Heart left ventricle (tissue), 16 donors: ENCODE data around the gene GTPBP10. TPM values are rescaled to one million over a fixed set of nuclear protein-coding genes. Genes with fewer than 3 reads are reported as not detected.

ENCODE experiments used
- ATAC-seq, 4 donors: fragments of 200-7000 bp; cut with Tn5 transposase; one replicate each; pipeline ENCODE4 v1.9.1; 2020 to 2022; ENCODE audit warnings: moderate library complexity in 4 of 4, mild to moderate bottlenecking in 3 of 4, moderate number of reproducible peaks in 1 of 4
- DNase-seq, 5 donors: peaks; one replicate each; pipeline ENCODE4 v3.0.0-alpha.2; 2020
- H3K27ac ChIP-seq, 12 donors: fragments of 200-600 bp; sonication (generic) in 4 of 12; one replicate each; pipeline versions ENCODE4 v1.5.0 to v1.8.0; 2016 to 2022; ENCODE audit warnings: mild to moderate bottlenecking in 2 of 12
- H3K27me3 ChIP-seq, 9 donors: fragments of 200-600 bp; sonication (generic) in 2 of 9; one replicate each; pipeline versions ENCODE4 v1.5.1 to v1.8.0; 2016 to 2022; ENCODE audit warnings: mild to moderate bottlenecking in 3 of 9
- H3K36me3 ChIP-seq, 9 donors: fragments of 200-600 bp; sonication (generic) in 2 of 9; one replicate each; pipeline versions ENCODE4 v1.5.0 to v1.8.0; 2018 to 2022; ENCODE audit warnings: mild to moderate bottlenecking in 2 of 9
- H3K4me1 ChIP-seq, 12 donors: fragments of 200-600 bp; sonication (generic) in 4 of 12; one replicate each; pipeline versions ENCODE4 v1.5.0 to v1.8.0; 2016 to 2022; ENCODE audit warnings: mild to moderate bottlenecking in 3 of 12
- H3K4me3 ChIP-seq, 12 donors: fragments of 200-600 bp; sonication (generic) in 4 of 12; one replicate each; pipeline versions ENCODE4 v1.5.0 to v1.8.0; 2017 to 2022; ENCODE audit warnings: mild to moderate bottlenecking in 9 of 12, moderate library complexity in 4 of 12
- H3K9me3 ChIP-seq, 12 donors: fragments of 200-600 bp; sonication (generic) in 4 of 12; one replicate each; pipeline versions ENCODE4 v1.5.0 to v1.8.0; 2016 to 2022; ENCODE audit warnings: mild to moderate bottlenecking in 1 of 12
- POLR2A ChIP-seq, 2 donors: fragments of 450-650 bp; IDR thresholded peaks; one replicate each; pipeline ENCODE4 v1.6.1; 2017; ENCODE audit warnings: antibody characterized with exemption in 2 of 2, mild to moderate bottlenecking in 2 of 2, moderate library complexity in 2 of 2
- WGBS, 4 donors: extraction: QIAGEN DNeasy Blood & Tissue Kit in 2 of 4; methylation state at CpG; one replicate each; pipeline versions ENCODE4 v1.1.5 to v1.1.7; 2013 to 2018; 5-methylcytosine and 5-hydroxymethylcytosine counted together
- intact Hi-C, 10 donors: fragments of 100-400 bp; cut with DNase I; formaldehyde crosslinking; loops; one replicate each; pipeline versions ENCODE4 v1.11.1 to v1.14.2; 2022
- polyA plus RNA-seq, 2 donors: library from polyadenylated mRNA; stranded (reverse); fragments of 200-250 nt; gene quantifications; one replicate each; pipeline ENCODE4 v1.2.3, GENCODE V29; 2013
- total RNA-seq, 9 donors: library from RNA; depleted of rRNA in 2 of 9; stranded (reverse); fragments of >200 nt in 2 of 9; fragmentation: NEBNext Ultra II Directional in 3 of 9; extraction: Animal tissue kit (Norgen Biotek cat#: 25700) in 3 of 9; gene quantifications; one replicate each; pipeline versions ENCODE4 v1.1.0 to v1.2.4, GENCODE V29; 2016 to 2023
- TF ChIP-seq, protein P1 (sequence below), 12 donors: fragments of 200-600 bp; sonication (generic) in 4 of 12; IDR thresholded peaks; one replicate each; pipeline versions ENCODE4 v1.5.0 to v1.8.0; 2018 to 2022; ENCODE audit warnings: antibody characterized with exemption in 12 of 12, mild to moderate bottlenecking in 5 of 12
- donor health status: ischemic (EF 13 %, LVEDD 7.1; RV severe dilation, severe dysfunction).
- donor health status: healthy with polysubstance abuse.
- donor health status: DM: no; HTN: yes; CAD: no.
- donor health status: DM: no; HTN: no; CAD: no.
- donor health status: ischemic (EF 25% LVEDD 6.9; RV normal size, moderate dysfunction).
- donor health status: ischemic (EF 25% LVEDD 5.7; RV mildly dilated, moderate dysfunction).
- donor health status: healthy.
- donor health status: DM: yes; HTN: yes; CAD: no.
- donor health status: ischemic (EF 35%, LVEDD 5.7; RV mildly dilated, moderate dysfunction).
- donor health status: nonischemic (EF 11% LVEDD 7.7; RV severe dilation, severe dysfunction).
- donor health status: DM: yes; HTN: yes; CAD: no.
- donor health status: PGD.
- donor health status: ischemic (EF 29% LVEDD 5.4; RV normal size, mild dysfunction).
- donor health status: nonischemic (EF 23%, LVEDD 6.1; RV moderate dilation, normal function).

GTPBP10 gene
- total and polyA plus RNA-seq, 11 donors, result 8.2 to 28.4 (median 19.6) TPM

DNA sequence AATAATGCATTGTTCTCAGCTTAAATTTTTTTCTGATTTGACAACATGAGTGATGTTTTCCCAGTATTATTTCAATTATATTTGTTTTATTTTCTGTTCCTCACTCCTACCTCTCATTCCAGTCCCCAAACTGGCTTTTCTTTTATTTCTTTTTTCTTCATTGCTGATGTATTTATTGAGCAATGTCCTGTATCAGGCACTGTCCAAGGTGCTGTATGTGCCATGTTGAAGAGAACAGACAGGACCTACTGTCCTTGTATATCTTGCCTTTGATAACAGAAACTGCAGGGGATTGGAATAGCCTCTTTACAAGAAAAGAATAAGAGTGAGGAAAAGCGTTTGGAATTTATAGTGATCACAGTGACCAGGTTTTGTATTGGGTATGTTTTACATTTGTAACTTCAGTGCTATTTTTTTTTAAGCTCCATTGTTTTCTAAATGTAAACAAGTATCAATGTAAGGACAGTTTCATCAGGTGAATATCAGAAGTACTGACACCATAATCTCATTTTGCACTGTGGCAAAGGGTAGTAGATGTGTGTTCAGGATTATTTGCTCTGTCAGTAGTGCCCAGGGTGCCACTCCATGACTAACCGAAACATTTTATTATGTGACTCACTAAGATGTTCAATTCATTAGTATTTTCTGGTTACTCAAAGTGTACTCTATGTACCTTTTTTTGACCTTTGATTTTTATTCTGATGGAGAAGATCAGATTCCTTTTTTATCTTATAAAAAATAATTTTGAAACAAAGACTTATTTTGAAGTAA, 41.1 kb downstream of the GTPBP10 start:
- no peak for DNase-seq
- Histone ChIP-seq H3K4me1 (no peaks in the 10 kb centered on the region), H3K36me3 (peaks cover 0 to 53% (median 40%) of the 10 kb centered on the region in 9 donors), H3K27me3 (no peaks in the 10 kb centered on the region), H3K4me3 (no peak overlapping the region), H3K27ac (no peak overlapping the region), H3K9me3 (peaks cover 0 to 3% (median 0%) of the 10 kb centered on the region in 12 donors)
- intact Hi-C loops, result no loop called here
- no peak for ATAC-seq
- WGBS, 4 donors, result 90 to 96% (median 93%) methylated on average over 2 of the region's 2 CpGs
- no peak for TF ChIP-seq POLR2A (IDR thresholded peaks at IDR 0.05)
- TF ChIP-seq, protein P1, sequence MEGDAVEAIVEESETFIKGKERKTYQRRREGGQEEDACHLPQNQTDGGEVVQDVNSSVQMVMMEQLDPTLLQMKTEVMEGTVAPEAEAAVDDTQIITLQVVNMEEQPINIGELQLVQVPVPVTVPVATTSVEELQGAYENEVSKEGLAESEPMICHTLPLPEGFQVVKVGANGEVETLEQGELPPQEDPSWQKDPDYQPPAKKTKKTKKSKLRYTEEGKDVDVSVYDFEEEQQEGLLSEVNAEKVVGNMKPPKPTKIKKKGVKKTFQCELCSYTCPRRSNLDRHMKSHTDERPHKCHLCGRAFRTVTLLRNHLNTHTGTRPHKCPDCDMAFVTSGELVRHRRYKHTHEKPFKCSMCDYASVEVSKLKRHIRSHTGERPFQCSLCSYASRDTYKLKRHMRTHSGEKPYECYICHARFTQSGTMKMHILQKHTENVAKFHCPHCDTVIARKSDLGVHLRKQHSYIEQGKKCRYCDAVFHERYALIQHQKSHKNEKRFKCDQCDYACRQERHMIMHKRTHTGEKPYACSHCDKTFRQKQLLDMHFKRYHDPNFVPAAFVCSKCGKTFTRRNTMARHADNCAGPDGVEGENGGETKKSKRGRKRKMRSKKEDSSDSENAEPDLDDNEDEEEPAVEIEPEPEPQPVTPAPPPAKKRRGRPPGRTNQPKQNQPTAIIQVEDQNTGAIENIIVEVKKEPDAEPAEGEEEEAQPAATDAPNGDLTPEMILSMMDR (IDR thresholded peaks at IDR 0.05), result no peak

DNA sequence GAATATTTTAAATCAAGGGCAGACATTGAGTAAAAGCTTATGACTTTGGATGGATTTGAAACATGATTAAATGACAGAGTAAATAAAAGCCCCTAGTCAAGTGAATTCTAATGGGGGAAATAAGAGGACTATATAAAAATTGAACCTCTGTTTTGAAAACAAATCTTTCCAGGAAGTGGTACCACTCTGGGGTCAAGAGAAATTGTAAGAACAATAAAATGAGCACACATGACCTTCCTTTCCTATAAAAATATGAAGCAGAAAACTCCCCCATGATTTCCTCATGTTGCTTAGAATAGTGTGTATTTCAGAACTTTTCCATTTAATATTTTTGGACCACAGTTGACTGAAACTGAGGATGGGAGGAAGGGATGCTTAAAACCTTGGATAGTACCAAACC, 44.4 kb downstream of the GTPBP10 start:
- TF ChIP-seq POLR2A (IDR thresholded peaks at IDR 0.05), result no peak
- TF ChIP-seq, protein P1 (IDR thresholded peaks at IDR 0.05), result no peak
- ATAC-seq (no peak), DNase-seq (no peak)
- intact Hi-C loops, result no loop called here
- H3K4me3 ChIP-seq, result no peak overlapping the region
- no peak overlapping the region for H3K27ac ChIP-seq
- H3K36me3 ChIP-seq, result peaks cover 0 to 21% (median 8%) of the 10 kb centered on the region in 9 donors
- no peaks in the 10 kb centered on the region for H3K4me1 ChIP-seq
- peaks cover 0 to 3% (median 0%) of the 10 kb centered on the region in 12 donors for H3K9me3 ChIP-seq
- no peaks in the 10 kb centered on the region for H3K27me3 ChIP-seq

DNA sequence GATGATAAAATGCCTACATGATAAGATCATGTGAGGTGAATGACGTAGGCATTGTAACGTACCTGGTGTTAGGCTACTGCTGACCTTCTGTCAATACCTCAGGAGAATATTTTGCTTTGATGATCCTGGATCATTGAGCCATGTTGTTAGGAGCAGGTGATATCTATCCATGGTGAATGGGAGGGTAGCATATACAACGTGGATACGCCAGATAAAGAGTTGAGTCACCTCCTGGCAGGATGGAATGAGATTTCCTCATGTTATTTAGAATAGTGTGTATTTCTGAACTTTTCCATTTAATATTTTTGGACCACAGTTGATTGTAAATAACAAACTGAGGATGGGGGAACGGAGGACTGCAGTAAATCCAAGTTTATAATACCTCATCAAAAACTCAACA, 45.0 kb downstream of the GTPBP10 start:
- Histone ChIP-seq H3K36me3 (peaks cover 0 to 15% (median 2%) of the 10 kb centered on the region in 9 donors), H3K27ac (no peak overlapping the region), H3K9me3 (peaks cover 0 to 3% (median 0%) of the 10 kb centered on the region in 12 donors), H3K4me1 (no peaks in the 10 kb centered on the region), H3K27me3 (no peaks in the 10 kb centered on the region), H3K4me3 (no peak overlapping the region)
- ATAC-seq (no peak), DNase-seq (no peak)
- WGBS, 4 donors, result 76 to 82% (median 78%) methylated on average over 5 of the region's 5 CpGs
- no peak for TF ChIP-seq POLR2A (IDR thresholded peaks at IDR 0.05)
- TF ChIP-seq, protein P1 (IDR thresholded peaks at IDR 0.05), result no peak
- intact Hi-C loops, result no loop called here

DNA sequence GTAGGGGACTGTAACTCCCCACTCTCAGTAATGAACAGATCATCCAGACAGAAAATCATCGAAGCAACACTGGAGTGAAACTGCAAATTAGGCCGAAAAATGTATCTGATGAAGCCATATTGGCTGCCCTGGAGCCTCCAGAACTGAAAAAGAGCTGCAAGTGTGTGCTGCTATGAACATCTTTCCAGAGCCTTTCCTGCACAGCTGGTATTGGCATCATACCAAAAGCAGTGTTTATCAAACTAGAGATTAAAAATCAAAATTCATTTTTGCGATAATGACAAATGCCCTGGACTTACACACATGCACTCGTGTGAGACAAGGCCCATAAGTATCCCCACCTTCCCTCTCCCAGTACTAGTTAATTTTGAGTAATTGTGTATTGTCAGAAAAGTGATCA, 49.9 kb downstream of the GTPBP10 start:
- H3K9me3 ChIP-seq, result peaks cover 0 to 15% (median 0%) of the 10 kb centered on the region in 12 donors
- no peak overlapping the region for H3K4me3 ChIP-seq
- intact Hi-C loops, result no loop called here
- WGBS, 4 donors, result 90 to 92% (median 91%) methylated on average over 4 of the region's 4 CpGs
- no peak overlapping the region for H3K27ac ChIP-seq
- no peaks in the 10 kb centered on the region for H3K27me3 ChIP-seq
- TF ChIP-seq, protein P1 (IDR thresholded peaks at IDR 0.05), result no peak
- TF ChIP-seq POLR2A (IDR thresholded peaks at IDR 0.05), result no peak
- ATAC-seq, result no peak
- no peaks in the 10 kb centered on the region for H3K4me1 ChIP-seq
- DNase-seq, result no peak
- H3K36me3 ChIP-seq, result no peaks in the 10 kb centered on the region
